Brain microvascular endothelial cell (primary cell): Measurements from ENCODE around the gene GBA2.

Source experiments
- DNase-seq: peaks from one replicate; pipeline ENCODE4 v3.0.0-alpha.2; 2020
- H3K27ac ChIP-seq: fragments of 250-450 bp; sonication (Bioruptor Pico); 2 replicates; pipeline ENCODE4 v1.5.1; 2020; ENCODE audit warnings: mild to moderate bottlenecking, moderate library complexity
- H3K27me3 ChIP-seq: fragments of 250-450 bp; sonication (Bioruptor Pico); replicated peaks from 2 replicates; pipeline ENCODE4 v1.5.1; 2020; ENCODE audit warnings: mild to moderate bottlenecking
- H3K36me3 ChIP-seq: fragments of 250-450 bp; sonication (Bioruptor Pico); replicated peaks from 2 replicates; pipeline ENCODE4 v1.5.1; 2020; ENCODE audit warnings: mild to moderate bottlenecking
- H3K4me3 ChIP-seq: 2 replicates; pipeline ENCODE4 v1.5.1; 2011; ENCODE audit warnings: low read depth, mild to moderate bottlenecking, control low read depth, low read length, moderate library complexity
- CTCF ChIP-seq: IDR thresholded peaks from 2 replicates; pipeline ENCODE4 v1.5.1; 2011; ENCODE audit warnings: low read depth, mild to moderate bottlenecking, moderate library complexity, low read length, control low read depth, inconsistent platforms; ENCODE audit errors: missing control alignments
- in situ Hi-C: cut with HindIII; loops from 2 replicates; pipeline ENCODE4 v1.10.0; 2017; ENCODE audit warnings: low sequenced_read_pairs, low pct_ligation_motif_present

The GBA2 gene

GRCh38 chr9:35705836-35706430 lies 43.1 kb downstream of the GBA2 start:
- no peak for TF ChIP-seq CTCF
- in situ Hi-C loops, result no loop called here

GRCh38 chr9:35705372-35705771 lies 43.7 kb downstream of the GBA2 start:
- peaks cover 94% of the 10 kb centered on the region for H3K36me3 ChIP-seq

More at GRCh38 chr9:35705836-35706430, 43.1 kb downstream of the GBA2 start:
- no peak overlapping the region for H3K27ac ChIP-seq
- no peaks in the 10 kb centered on the region for H3K27me3 ChIP-seq
- no peak for DNase-seq
- peaks cover 94% of the 10 kb centered on the region for H3K36me3 ChIP-seq
- no peak overlapping the region for H3K4me3 ChIP-seq

GRCh38 chr9:35703906-35704672 lies 44.9 kb downstream of the GBA2 start:
- H3K27ac ChIP-seq, result no peak overlapping the region
- no peak for DNase-seq
- in situ Hi-C loops, result no loop called here
- no peak overlapping the region for H3K4me3 ChIP-seq
- H3K36me3 ChIP-seq, result peaks cover 100% of the 10 kb centered on the region
- H3K27me3 ChIP-seq, result no peaks in the 10 kb centered on the region
- TF ChIP-seq CTCF, result no peak

More at GRCh38 chr9:35705372-35705771, 43.7 kb downstream of the GBA2 start:
- no peak for DNase-seq
- Histone ChIP-seq H3K27me3 (no peaks in the 10 kb centered on the region), H3K27ac (no peak overlapping the region), H3K4me3 (no peak overlapping the region)
- in situ Hi-C loops, result no loop called here
- no peak for TF ChIP-seq CTCF

GRCh38 chr9:35702696-35703095 lies 46.3 kb downstream of the GBA2 start:
- Histone ChIP-seq H3K4me3 (no peak overlapping the region), H3K27me3 (no peaks in the 10 kb centered on the region), H3K36me3 (peaks cover 100% of the 10 kb centered on the region), H3K27ac (no peak overlapping the region)
- no peak for DNase-seq
- TF ChIP-seq CTCF, result no peak
- in situ Hi-C loops, result no loop called here

GRCh38 chr9:35700942-35701341 lies 48.1 kb downstream of the GBA2 start:
- no peak for DNase-seq
- no peak overlapping the region for H3K4me3 ChIP-seq
- H3K27me3 ChIP-seq, result no peaks in the 10 kb centered on the region
- no peak overlapping the region for H3K27ac ChIP-seq
- H3K36me3 ChIP-seq, result peaks cover 100% of the 10 kb centered on the region
- in situ Hi-C loops, result no loop called here
- no peak for TF ChIP-seq CTCF

GRCh38 chr9:35700031-35700430 lies 49.0 kb downstream of the GBA2 start:
- no peak for TF ChIP-seq CTCF
- Histone ChIP-seq H3K27me3 (no peaks in the 10 kb centered on the region), H3K4me3 (no peak overlapping the region), H3K27ac (no peak overlapping the region), H3K36me3 (peaks cover 98% of the 10 kb centered on the region)
- DNase-seq, result no peak
- in situ Hi-C loops, result no loop called here
